GM12875 (cell line): ENCODE measurements around the gene TMEM238.

Experiments
- H3K4me3 ChIP-seq: one replicate; pipeline ENCODE4 v1.5.1; 2011; ENCODE audit warnings: low read depth, low read length, control low read depth
- CTCF ChIP-seq: IDR thresholded peaks from 2 replicates; pipeline ENCODE4 v1.5.1; 2011; ENCODE audit warnings: low read depth, mild to moderate bottlenecking, control low read depth, inconsistent platforms, low read length, moderate library complexity, borderline replicate concordance; ENCODE audit not compliant: insufficient read depth

The TMEM238 gene

GRCh38 chr19:55373306-55373992 is 10.6 kb downstream of the TMEM238 start:
- TF ChIP-seq CTCF = no peak
- no peak overlapping the region for H3K4me3 ChIP-seq

- no peak overlapping the region for H3K4me3 ChIP-seq
- TF ChIP-seq CTCF = no peak
These were observed 11.6 kb downstream of the TMEM238 start for GRCh38 chr19:55372316-55373081.

GRCh38 chr19:55370305-55370988 is 13.6 kb downstream of the TMEM238 start, which contains the start of gene IL11:
TSS of gene IL11 (minus strand) at chr19:55370463. CDS start at chr19:55370310, 153 bp downstream.
- no peak within 1 kb of the TSS for H3K4me3 ChIP-seq
- TF ChIP-seq CTCF = no peak

- TF ChIP-seq CTCF = no peak
- no peak overlapping the region for H3K4me3 ChIP-seq
These were observed 14.3 kb downstream of the TMEM238 start for GRCh38 chr19:55369653-55370304.

- H3K4me3 ChIP-seq = no peak overlapping the region
- no peak for TF ChIP-seq CTCF
These were observed 15.2 kb downstream of the TMEM238 start for GRCh38 chr19:55368701-55369563.

- no peak overlapping the region for H3K4me3 ChIP-seq
- TF ChIP-seq CTCF = no peak
These were observed 16.0 kb downstream of the TMEM238 start for GRCh38 chr19:55368106-55368505.
